Measurements from ENCODE around the gene LPGAT1. TPM values are rescaled to one million over a fixed set of nuclear protein-coding genes. Genes with fewer than 3 reads are reported as not detected.

Gene LPGAT1
- total RNA-seq, 4 donors from 2014 or later, result 10.8 to 32.0 (median 24.8) TPM

- DNase-seq, result no peak
- WGBS, 2 donors, result 79 to 81% methylated on average over 3 of the region's 3 CpGs
- no peaks in the 10 kb centered on the region for H3K27me3 ChIP-seq
- no peaks in the 10 kb centered on the region for H3K4me1 ChIP-seq
- no peak overlapping the region for H3K27ac ChIP-seq
- H3K36me3 ChIP-seq, result peaks cover 0 to 43% (median 0%) of the 10 kb centered on the region in 3 donors
- no peaks in the 10 kb centered on the region for H3K9me3 ChIP-seq
- H3K4me3 ChIP-seq, result no peak overlapping the region
- no peak for TF ChIP-seq POLR2A (IDR thresholded peaks at IDR 0.05)
- TF ChIP-seq, protein P1, sequence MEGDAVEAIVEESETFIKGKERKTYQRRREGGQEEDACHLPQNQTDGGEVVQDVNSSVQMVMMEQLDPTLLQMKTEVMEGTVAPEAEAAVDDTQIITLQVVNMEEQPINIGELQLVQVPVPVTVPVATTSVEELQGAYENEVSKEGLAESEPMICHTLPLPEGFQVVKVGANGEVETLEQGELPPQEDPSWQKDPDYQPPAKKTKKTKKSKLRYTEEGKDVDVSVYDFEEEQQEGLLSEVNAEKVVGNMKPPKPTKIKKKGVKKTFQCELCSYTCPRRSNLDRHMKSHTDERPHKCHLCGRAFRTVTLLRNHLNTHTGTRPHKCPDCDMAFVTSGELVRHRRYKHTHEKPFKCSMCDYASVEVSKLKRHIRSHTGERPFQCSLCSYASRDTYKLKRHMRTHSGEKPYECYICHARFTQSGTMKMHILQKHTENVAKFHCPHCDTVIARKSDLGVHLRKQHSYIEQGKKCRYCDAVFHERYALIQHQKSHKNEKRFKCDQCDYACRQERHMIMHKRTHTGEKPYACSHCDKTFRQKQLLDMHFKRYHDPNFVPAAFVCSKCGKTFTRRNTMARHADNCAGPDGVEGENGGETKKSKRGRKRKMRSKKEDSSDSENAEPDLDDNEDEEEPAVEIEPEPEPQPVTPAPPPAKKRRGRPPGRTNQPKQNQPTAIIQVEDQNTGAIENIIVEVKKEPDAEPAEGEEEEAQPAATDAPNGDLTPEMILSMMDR (IDR thresholded peaks at IDR 0.05), result no peak
- intact Hi-C loops (cut with DNase I), result no loop called here
Observed at GRCh38 chr1:211751438-211751837, 79.1 kb downstream of the LPGAT1 start.

- peaks cover 0 to 49% (median 0%) of the 10 kb centered on the region in 3 donors for H3K36me3 ChIP-seq
- H3K4me3 ChIP-seq, result no peak overlapping the region
- TF ChIP-seq, protein P1 (IDR thresholded peaks at IDR 0.05), result no peak
- no peak for TF ChIP-seq POLR2A (IDR thresholded peaks at IDR 0.05)
- 15 to 36% methylated on average over 1 of the region's 1 CpG for WGBS, 2 donors
- H3K27me3 ChIP-seq, result no peaks in the 10 kb centered on the region
- DNase-seq, result no peak
- intact Hi-C loops (cut with DNase I), result no loop called here
- H3K4me1 ChIP-seq, result no peaks in the 10 kb centered on the region
- no peaks in the 10 kb centered on the region for H3K9me3 ChIP-seq
- no peak overlapping the region for H3K27ac ChIP-seq
Observed at GRCh38 chr1:211750599-211750998, 80.0 kb downstream of the LPGAT1 start.

DNA sequence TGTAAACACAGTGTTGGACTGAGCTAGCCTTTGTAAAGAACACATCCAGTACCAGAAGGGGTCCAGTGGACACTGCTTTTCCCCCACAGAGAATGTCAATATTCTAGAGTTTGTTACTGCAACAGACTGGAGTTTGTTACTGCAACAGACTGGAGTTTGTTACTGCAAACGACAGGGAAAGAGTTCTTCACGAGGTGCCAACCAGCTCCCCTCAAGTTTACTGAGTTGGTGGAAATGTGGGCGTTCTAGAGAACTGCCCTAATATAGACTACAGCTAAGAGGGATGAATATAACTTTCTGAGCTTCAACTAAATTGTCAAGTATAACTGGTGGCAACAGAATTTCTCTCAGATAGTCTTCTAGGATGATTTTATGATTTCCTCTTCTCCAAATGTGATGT lies 81.3 kb downstream of the LPGAT1 start:
- no peak overlapping the region for H3K27ac ChIP-seq
- no peak for DNase-seq
- intact Hi-C loops (cut with DNase I), result no loop called here
- peaks cover 0 to 52% (median 0%) of the 10 kb centered on the region in 3 donors for H3K36me3 ChIP-seq
- TF ChIP-seq, protein P1 (IDR thresholded peaks at IDR 0.05), result no peak
- TF ChIP-seq POLR2A (IDR thresholded peaks at IDR 0.05), result no peak
- no peaks in the 10 kb centered on the region for H3K9me3 ChIP-seq
- H3K27me3 ChIP-seq, result no peaks in the 10 kb centered on the region
- WGBS, 2 donors, result 89 to 94% methylated on average over 3 of the region's 3 CpGs
- H3K4me3 ChIP-seq, result no peak overlapping the region
- no peaks in the 10 kb centered on the region for H3K4me1 ChIP-seq

- H3K27me3 ChIP-seq, result no peaks in the 10 kb centered on the region
- H3K27ac ChIP-seq, result no peak overlapping the region
- H3K36me3 ChIP-seq, result peaks cover 0 to 52% (median 0%) of the 10 kb centered on the region in 3 donors
- TF ChIP-seq, protein P1 (IDR thresholded peaks at IDR 0.05), result no peak
- TF ChIP-seq POLR2A (IDR thresholded peaks at IDR 0.05), result no peak
- WGBS, 2 donors, result 69 to 80% methylated on average over 3 of the region's 3 CpGs
- DNase-seq, result no peak
- intact Hi-C loops (cut with DNase I), result no loop called here
- no peaks in the 10 kb centered on the region for H3K4me1 ChIP-seq
- H3K9me3 ChIP-seq, result no peaks in the 10 kb centered on the region
- no peak overlapping the region for H3K4me3 ChIP-seq
Observed at GRCh38 chr1:211748810-211749209, 81.8 kb downstream of the LPGAT1 start.

DNA sequence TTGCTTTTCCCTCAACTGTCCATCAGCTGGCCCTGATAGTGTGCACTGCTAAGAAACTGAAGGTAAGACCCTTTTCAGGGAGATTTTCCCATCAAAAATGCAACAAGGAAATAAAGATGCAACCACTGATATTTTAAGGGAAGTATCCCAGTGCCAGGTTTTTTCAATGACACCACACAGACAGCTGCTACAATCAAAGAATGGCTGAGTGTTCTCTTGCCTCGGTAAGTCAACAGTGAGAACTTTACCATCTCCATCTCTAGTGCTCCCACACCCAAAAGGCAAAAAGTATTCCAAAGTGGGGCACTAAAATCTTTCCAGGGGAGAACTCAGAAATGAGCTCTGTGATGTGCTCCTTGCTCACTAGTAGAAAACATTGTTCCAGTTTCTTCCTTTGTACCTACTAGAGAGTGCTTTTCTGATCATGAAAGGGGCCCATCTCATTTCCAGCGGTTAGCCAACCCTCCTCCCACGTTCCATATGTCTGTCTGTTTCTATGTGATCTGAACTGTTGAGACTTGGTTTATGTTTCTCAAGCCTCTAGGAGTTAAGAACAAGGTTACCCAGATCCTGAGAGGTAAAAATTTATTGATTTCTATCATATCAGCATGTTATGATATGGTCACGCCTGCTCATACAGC lies 87.6 kb downstream of the LPGAT1 start:
- Histone ChIP-seq H3K4me3 (no peak overlapping the region), H3K9me3 (no peaks in the 10 kb centered on the region), H3K27me3 (peaks cover 0 to 13% (median 0%) of the 10 kb centered on the region in 4 donors), H3K36me3 (peaks cover 0 to 23% (median 0%) of the 10 kb centered on the region in 3 donors), H3K4me1 (peaks cover 0 to 3% (median 0%) of the 10 kb centered on the region in 3 donors), H3K27ac (no peak overlapping the region)
- TF ChIP-seq, protein P1 (IDR thresholded peaks at IDR 0.05), result no peak
- no peak for TF ChIP-seq POLR2A (IDR thresholded peaks at IDR 0.05)
- no peak for DNase-seq
- intact Hi-C loops (cut with DNase I), result no loop called here
- WGBS, 2 donors, result 76 to 86% methylated on average over 4 of the region's 4 CpGs
